CD4-positive, alpha-beta T cell (primary cell): ENCODE data around the gene KCNG1. TPM values are rescaled to one million over a fixed set of nuclear protein-coding genes. Genes with fewer than 3 reads are reported as not detected.

Experiments
- ATAC-seq: fragments of 200-7000 bp; cut with Tn5 transposase; one replicate; pipeline ENCODE4 v1.10.0; 2022; ENCODE audit warnings: mild to moderate bottlenecking; ENCODE audit not compliant: poor library complexity
- CTCF ChIA-PET: fragments of 350-600 bp; sonication (Branson Sonifier 250); formaldehyde crosslinking; loops from one replicate; lab custom pipeline; 2021; ENCODE audit warnings: antibody characterized with exemption, inconsistent platforms; lab: Charles Lee
- POLR2A ChIA-PET: fragments of 350-600 bp; sonication (Branson Sonifier 250); formaldehyde crosslinking; loops from one replicate; lab custom pipeline; 2021; ENCODE audit warnings: antibody characterized with exemption, inconsistent platforms; lab: Charles Lee
- DNase-seq, 14 experiments: peaks; one replicate each; pipeline ENCODE4 v3.0.0-alpha.2; 2013 to 2020; ENCODE audit warnings: mixed read lengths in 2 of 14
- H3K27ac ChIP-seq, 2 donors: one replicate each; pipeline versions ENCODE4 v1.5.1 to v1.7.0; 2013; ENCODE audit warnings: low read length in 2 of 2, low read depth in 1 of 2, mild to moderate bottlenecking in 1 of 2
- H3K27me3 ChIP-seq, 2 experiments: 1 replicate in 1 of 2; 2 replicates in 1 of 2; pipeline versions ENCODE4 v1.6.1 to v1.7.0; 2013; ENCODE audit warnings: low read length in 2 of 2, control low read depth in 1 of 2, mild to moderate bottlenecking in 1 of 2, moderate library complexity in 1 of 2; ENCODE audit not compliant: insufficient read depth in 2 of 2, control insufficient read depth in 1 of 2
- H3K36me3 ChIP-seq: one replicate; pipeline ENCODE4 v1.6.1; 2013; ENCODE audit warnings: low read length, control low read depth; ENCODE audit not compliant: insufficient read depth
- H3K4me1 ChIP-seq: one replicate; pipeline ENCODE4 v1.6.1; 2013; ENCODE audit warnings: low read length, control low read depth; ENCODE audit not compliant: insufficient read depth
- H3K4me3 ChIP-seq: one replicate; pipeline ENCODE4 v1.5.1; 2013; ENCODE audit warnings: mild to moderate bottlenecking, low read length, moderate library complexity
- H3K9me3 ChIP-seq, 2 experiments: 1 replicate in 1 of 2; 2 replicates in 1 of 2; pipeline versions ENCODE4 v1.6.1 to v1.7.0; 2013; ENCODE audit warnings: low read length in 2 of 2, mild to moderate bottlenecking in 2 of 2, control low read depth in 1 of 2, moderate library complexity in 1 of 2; ENCODE audit not compliant: control insufficient read depth in 1 of 2, insufficient read depth in 1 of 2
- H3K27ac Mint-ChIP-seq: one replicate; pipeline ENCODE4 v1.8.0; 2020; ENCODE audit warnings: mixed read lengths
- H3K27me3 Mint-ChIP-seq: one replicate; pipeline ENCODE4 v1.8.0; 2021; ENCODE audit warnings: mixed read lengths
- H3K36me3 Mint-ChIP-seq: one replicate; pipeline ENCODE4 v1.8.0; 2021; ENCODE audit warnings: low read depth, mixed read lengths
- H3K4me1 Mint-ChIP-seq: one replicate; pipeline ENCODE4 v1.8.0; 2021; ENCODE audit warnings: low read depth, mixed read lengths
- H3K4me3 Mint-ChIP-seq: one replicate; pipeline ENCODE4 v1.8.0; 2020; ENCODE audit warnings: mild to moderate bottlenecking, mixed read lengths
- H3K9me3 Mint-ChIP-seq: one replicate; pipeline ENCODE4 v1.8.0; 2020; ENCODE audit warnings: mixed read lengths
- CTCF ChIP-seq: fragments of 200-600 bp; IDR thresholded peaks from one replicate; pipeline ENCODE4 v1.8.0; 2022; ENCODE audit warnings: antibody characterized with exemption, mild to moderate bottlenecking
- intact Hi-C, 2 experiments: fragments of 100-400 bp; cut with DNase I in 1 of 2; cut with micrococcal nuclease in 1 of 2; formaldehyde crosslinking; loops; one replicate each; pipeline versions ENCODE4 v1.15.1 to v1.9.0; 2023 to 2025; cut with DNase I, micrococcal nuclease
- total RNA-seq, 174 experiments: library from RNA in 2 of 174; stranded (reverse) in 2 of 174; gene quantifications; one replicate each; pipeline ENCODE4 v1.2.3 and lab custom pipeline; 2021 to 2026

The KCNG1 gene
- total RNA-seq, 2 experiments from 2014 or later = not detected

- no peak for TF ChIP-seq CTCF
- peak overlapping the region; percentile 96 for H3K27ac Mint-ChIP-seq
- Histone ChIP-seq H3K4me3 (peak overlapping the region; percentile 94), H3K4me1 (peaks cover 34% of the 10 kb centered on the region), H3K36me3 (peaks cover 16% of the 10 kb centered on the region), H3K27ac (no peak overlapping the region), H3K9me3 (no peaks in the 10 kb centered on the region), H3K27me3 (no peaks in the 10 kb centered on the region)
- ChIA-PET POLR2A (interaction anchor here (4.5 kb wide), 1 partner anchor 28 kb away, joined by 130 read pairs; the partner anchor contains the start of gene ADNP), CTCF (interaction anchor here (3.2 to 3.6 kb wide), 2 partner anchors 29 to 165 kb away, joined by 33 to 63 read pairs; partner anchors contain the start of genes ADNP and BCAS4)
- intact Hi-C loops = loop anchor here (2.0 to 5.0 kb wide), 3 partner anchors 142 to 227 kb away; partner anchors contain the start of genes BCAS4 (in 1 of the 2) and PARD6B (in 1 of the 2)
- H3K36me3 Mint-ChIP-seq = peaks cover 51% of the 10 kb centered on the region
- H3K4me1 Mint-ChIP-seq = peaks cover 60% of the 10 kb centered on the region
- peak overlapping the region; percentile 94 for H3K4me3 Mint-ChIP-seq
- ATAC-seq (no peak), DNase-seq (no peak)
- H3K27me3 Mint-ChIP-seq = no peaks in the 10 kb centered on the region
- no peaks in the 10 kb centered on the region for H3K9me3 Mint-ChIP-seq
These were observed 63.3 kb downstream of the KCNG1 start for GRCh38 chr20:50959543-50960126.

- Histone ChIP-seq H3K36me3 (peaks cover 24% of the 10 kb centered on the region), H3K27me3 (no peaks in the 10 kb centered on the region), H3K4me3 (peak within 1 kb of the TSS; percentile 94), H3K9me3 (no peaks in the 10 kb centered on the region), H3K4me1 (peaks cover 34% of the 10 kb centered on the region), H3K27ac (peak within 1 kb of the TSS; percentile 82 to 99)
- no peaks in the 10 kb centered on the region for H3K9me3 Mint-ChIP-seq
- ChIA-PET CTCF (interaction anchor here (1.1 to 3.6 kb wide), 6 partner anchors 23 to 1742 kb away, joined by 3 to 63 read pairs (median 6); partner anchors contain the start of genes ADNP and BCAS4), POLR2A (interaction anchor here (0.7 to 4.5 kb wide), 20 partner anchors 10 to 1913 kb away, joined by 3 to 130 read pairs (median 4); partner anchors contain the start of genes ADNP, BCAS4, CSE1L and NFATC2)
- peaks cover 62% of the 10 kb centered on the region for H3K4me1 Mint-ChIP-seq
- peak; percentile 70 to 96 (median 76) for DNase-seq
- peak within 1 kb of the TSS; percentile 96 for H3K27ac Mint-ChIP-seq
- H3K27me3 Mint-ChIP-seq = no peaks in the 10 kb centered on the region
- TF ChIP-seq CTCF = no peak
- peak; percentile 81 for ATAC-seq
- intact Hi-C loops = loop anchor here (1.0 to 5.0 kb wide), 4 partner anchors 28 to 227 kb away; partner anchors contain the start of genes ADNP (in 2 of the 2), BCAS4 (in 1 of the 2) and PARD6B (in 1 of the 2)
- H3K36me3 Mint-ChIP-seq = peaks cover 58% of the 10 kb centered on the region
- H3K4me3 Mint-ChIP-seq = peak within 1 kb of the TSS; percentile 94
These were observed 64.0 kb downstream of the KCNG1 start, which contains the start of gene MOCS3 for GRCh38 chr20:50958615-50959542. TSS of gene MOCS3 (plus strand) at chr20:50958818. CDS start at chr20:50958843, 25 bp downstream.
